HG02885 (cell line): ENCODE results near the gene HMGCL.
"Not testable (repeated sequence)": the region's sequence is repeated elsewhere in the genome, so short reads cannot be mapped to it uniquely, and the experiment has no call there.

ENCODE experiments used
- ATAC-seq: cut with Tn5 transposase; IDR thresholded peaks from one replicate; pipeline ENCODE4 v1.9.1; 2021; ENCODE audit warnings: mild to moderate bottlenecking; ENCODE audit not compliant: unreplicated experiment, poor library complexity

Gene HMGCL

GRCh38 chr1:23825076-23825761 is at the start of gene HMGCL:
Gene HMGCL, minus strand, starts transcription at chr1:23825429. Its CDS starts 14 bp downstream, at chr1:23825415.
- peak; percentile 87 for ATAC-seq

DNA sequence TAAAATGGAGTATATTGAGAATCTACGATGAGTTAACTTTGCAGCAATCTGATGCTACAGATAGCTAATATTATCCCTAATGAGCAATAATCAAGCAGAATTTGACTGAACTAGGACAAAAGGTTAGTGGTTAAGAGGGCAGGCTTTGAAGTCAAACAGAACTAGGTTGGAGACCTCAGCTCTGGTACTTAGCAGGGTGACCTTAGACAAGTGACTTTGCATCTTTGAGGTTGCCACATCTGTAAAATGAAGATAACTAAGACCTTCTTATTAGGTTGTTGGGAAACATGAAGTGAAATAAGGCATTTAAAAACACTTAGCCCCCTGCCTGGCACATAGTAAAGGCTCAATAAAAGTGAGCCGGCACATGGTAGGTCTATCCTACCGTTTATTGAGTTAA is 47.2 kb upstream of the HMGCL start:
- no peak for ATAC-seq

- ATAC-seq: no peak
These were observed 43.8 kb upstream of the HMGCL start for GRCh38 chr1:23869051-23869450.

DNA sequence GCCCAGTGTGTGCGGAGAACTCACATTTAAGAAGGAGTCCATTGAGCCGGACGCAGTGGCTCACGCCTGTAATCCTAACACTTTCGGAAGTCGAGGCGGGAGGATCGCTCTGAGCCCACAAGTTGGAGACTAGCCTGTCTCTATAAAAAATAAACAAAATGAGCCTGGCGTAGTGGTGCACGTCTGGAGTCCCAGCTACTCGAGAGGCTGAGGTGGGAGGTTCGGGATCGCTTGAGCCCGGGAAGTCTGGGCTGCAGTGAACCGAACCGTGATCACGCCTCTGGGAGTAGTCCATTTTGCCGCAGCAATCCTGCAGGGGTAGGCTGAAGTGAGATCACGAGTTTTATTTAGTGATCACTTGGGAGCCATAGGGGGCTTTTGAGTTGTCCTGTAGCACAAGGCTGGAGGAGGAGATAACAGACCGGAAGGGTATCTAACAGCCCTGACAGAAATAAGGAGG is 43.4 kb upstream of the HMGCL start:
- ATAC-seq: no peak

DNA sequence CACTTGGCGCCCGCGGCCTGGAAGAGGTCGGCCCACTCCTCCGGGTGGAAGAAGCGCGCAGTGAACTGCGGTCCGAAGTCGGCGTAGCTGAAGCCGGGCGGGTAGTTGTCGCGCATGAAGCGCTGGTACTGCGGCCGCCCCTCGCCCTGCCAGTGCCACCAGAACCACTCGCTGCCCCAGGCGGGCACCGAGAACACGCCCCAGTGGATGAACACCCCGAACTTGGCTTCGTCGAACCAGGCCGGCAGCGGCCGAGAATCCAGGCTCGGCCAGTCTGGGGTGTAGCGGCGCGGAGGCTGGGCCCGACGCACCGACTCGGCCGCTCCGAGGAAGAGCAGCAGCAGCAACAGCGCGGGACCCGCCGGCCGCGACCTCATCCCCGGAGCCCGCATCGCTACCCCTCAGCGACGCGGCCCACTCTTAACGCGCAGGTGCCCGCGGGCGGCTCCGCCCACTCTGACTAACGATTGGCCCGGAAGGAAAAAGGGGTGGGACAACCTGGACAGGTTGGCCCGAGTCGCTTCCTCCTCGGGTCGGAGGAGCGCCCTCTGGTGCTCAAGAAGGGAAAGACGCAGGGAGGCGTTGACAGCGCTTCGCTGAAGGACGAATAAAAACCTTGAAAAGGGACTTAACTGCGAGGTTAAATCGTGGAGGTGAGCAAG is 42.8 kb upstream of the HMGCL start, which contains the start of gene FUCA1:
FUCA1 (minus strand) TSS at position 396 of the 662 bp plus-strand sequence; CDS start at position 392, 4 bp downstream.
- ATAC-seq: peak; percentile 95

DNA sequence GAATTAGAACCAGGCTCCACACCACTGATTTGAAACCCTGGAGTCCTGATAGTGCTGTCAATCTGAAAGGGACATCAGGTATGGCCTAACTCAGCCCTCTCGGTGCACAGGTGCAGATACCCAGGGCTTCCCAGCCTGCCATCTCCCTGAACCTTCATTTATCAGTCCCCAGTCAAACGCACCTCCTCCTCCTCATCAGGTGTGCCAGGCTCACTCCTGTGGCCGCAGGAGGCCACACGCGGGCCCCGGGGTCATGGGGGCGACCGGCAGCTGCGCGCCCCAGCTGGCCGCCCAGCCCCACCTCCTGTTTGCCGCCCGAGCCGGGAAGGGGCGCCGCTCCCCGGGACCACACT is 42.3 kb upstream of the HMGCL start:
- ATAC-seq: peak; percentile 24

DNA sequence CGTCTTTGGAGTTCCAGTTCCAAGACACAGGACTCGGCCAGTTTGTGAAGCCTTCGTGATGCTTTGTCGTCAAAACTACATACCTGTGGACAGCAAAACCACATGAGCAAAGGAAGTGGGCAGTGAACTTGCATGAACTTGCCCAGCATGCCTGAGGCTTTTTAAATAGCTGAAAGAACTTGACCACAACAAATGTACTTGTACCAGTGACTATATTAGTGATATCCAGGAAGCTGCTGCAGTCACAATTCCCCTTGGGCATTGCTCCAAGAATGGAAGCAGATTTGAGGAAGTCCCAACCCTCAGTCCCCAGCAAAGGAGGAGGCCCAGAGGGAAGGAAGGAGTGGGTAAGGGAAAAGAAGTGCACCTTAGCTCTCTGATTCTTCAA is 40.3 kb upstream of the HMGCL start:
- no peak for ATAC-seq

GRCh38 chr1:23864801-23865542 is 39.7 kb upstream of the HMGCL start:
- ATAC-seq: no peak

DNA sequence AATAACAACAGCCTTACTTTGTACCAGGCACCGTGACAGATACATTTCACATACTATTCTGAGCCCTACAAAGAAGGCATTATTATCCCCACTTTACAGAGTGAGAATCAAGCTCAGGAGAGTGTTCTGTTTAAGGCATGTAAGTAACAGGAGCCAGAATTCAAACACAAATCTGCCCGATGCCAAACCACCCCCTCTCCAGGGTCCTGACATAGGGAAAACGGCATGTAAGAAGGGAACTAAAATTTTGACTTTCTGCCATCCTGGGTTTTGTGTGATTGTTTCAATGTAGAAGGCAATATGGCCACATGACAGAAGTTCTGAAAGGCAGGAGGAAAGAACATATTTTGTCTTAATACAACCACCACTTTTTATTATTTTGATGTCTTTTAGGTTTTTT is 37.4 kb upstream of the HMGCL start:
- no peak for ATAC-seq

- ATAC-seq: no peak
These were observed 29.3 kb upstream of the HMGCL start for GRCh38 chr1:23854568-23854967.

- ATAC-seq: not testable (repeated sequence)
These were observed 27.9 kb upstream of the HMGCL start for GRCh38 chr1:23853124-23853523.

DNA sequence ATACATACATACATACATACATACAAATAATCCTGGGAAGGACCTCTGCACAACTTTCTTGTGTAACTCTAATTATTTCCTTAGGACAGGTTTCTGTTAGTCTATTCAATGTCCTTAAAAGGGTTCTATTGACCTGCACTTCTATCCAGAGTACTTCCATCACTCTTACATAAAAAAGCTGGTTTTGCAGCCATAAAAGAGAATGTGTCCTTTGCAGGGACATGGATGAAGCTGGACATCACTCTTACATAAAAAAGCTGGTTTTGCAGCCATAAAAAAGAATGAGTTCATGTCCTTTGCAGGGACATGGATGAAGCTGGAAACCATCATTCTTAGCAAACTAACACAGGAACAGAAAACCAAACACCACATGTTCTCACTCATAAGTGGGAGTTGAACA is 26.2 kb upstream of the HMGCL start:
- ATAC-seq: not testable (repeated sequence)

DNA sequence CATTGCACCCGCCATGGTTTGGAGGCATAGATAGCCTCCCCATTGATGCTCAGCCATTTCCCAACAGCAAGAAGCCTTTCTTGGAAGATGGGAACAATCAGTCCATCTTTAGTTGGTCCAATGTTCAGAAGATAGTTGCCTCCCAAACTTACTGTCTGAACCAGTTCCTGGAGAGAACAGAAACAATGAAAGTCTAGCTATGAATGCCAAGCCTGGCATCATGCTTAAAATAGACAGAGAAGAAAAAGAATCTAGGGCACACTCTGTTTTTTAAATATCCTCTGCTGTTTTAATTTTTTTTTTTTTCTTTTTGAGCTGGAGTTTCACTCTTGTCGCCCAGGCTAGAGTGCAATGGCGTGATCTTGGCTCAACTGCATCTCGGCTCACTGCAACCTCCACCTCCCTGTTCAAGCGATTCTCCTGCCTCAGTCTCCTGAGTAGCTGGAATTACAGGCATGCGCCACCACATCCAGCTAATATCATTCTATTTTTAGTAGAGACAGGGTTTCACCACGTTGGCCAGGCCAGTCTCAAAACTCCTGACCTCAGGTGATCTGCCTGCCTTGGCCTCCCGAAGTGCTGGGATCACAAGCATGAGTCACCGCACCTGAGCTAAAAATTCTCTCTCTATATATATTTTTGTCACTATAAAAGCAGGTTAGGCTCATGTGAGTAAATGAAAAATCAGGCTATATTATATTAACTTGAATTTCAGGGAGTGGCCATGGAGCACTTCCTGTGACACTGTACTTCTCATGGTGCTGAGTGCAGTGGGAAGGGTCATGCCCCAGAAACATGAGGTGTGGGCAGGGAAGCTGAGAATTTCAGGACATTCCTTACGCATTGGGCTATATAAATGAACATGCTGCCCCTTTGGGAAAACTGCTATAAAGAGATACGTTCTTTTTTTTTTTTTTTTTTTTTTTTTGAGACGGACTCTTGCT is 23.7 kb upstream of the HMGCL start:
- ATAC-seq: no peak

- not testable (repeated sequence) for ATAC-seq
These were observed 22.4 kb upstream of the HMGCL start for GRCh38 chr1:23847482-23848095.

- no peak for ATAC-seq
These were observed 19.9 kb upstream of the HMGCL start for GRCh38 chr1:23845163-23845562.

GRCh38 chr1:23843644-23844043 is 18.4 kb upstream of the HMGCL start:
- ATAC-seq: no peak

DNA sequence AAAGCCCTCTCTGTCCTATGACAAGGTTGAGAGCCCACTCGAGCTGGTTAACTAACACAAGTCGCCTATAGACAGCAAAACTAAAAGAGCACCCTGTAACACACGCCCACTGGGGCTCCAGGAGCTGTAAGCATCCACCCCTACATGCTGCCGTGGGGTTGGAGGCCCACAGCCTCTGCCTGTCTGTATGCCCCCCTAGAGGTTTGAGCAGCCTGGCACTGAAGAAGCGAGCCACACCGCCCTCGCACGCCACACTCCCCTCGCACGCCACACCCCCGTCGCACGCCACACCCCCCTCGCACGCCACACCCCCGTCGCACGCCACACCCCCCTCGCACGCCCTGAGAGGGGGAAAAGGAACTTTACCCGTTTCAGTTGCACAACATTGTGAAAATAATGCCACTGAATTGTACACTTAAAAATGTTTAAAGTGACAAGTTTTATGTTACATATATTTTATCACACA is 13.2 kb upstream of the HMGCL start:
- peak; percentile 39 for ATAC-seq

DNA sequence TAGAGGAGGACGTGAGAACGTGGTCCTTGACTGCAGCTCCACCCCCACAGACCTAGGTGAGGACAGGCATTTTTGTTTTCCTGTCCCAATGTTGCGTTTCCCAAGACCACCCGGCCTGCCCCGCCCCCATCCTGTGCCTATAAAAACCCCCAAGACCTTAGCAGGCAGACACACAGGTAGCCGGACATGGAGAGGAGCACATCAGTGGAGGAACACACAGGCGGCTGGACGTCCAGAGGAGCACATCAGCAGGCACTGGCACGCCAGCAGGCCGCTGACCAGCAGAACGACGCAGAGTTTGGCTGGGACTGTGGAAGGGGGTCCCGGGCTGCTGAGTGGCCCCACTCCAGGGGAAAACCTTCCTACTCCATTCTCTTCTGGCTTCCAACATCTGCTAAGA is 12.7 kb upstream of the HMGCL start:
- ATAC-seq: no peak

DNA sequence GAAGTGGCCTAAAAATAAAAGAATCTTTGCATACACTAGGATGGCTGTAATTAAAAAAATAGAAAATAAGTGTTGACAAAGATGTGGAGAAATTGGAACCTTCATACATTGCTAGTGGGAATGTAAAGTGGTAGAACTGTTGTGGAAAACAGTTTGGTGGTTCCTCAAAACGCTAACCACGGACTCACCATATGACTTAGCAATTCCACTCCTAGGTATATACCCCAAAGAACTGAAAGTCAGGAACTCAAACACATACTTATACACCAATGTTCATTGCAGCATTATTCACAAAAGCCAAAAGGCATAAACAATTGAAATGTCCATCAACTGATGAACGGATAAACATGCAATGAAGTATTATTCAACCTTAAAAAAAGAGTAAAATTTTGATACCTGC is 10.8 kb upstream of the HMGCL start:
- ATAC-seq: no peak

- ATAC-seq: not testable (repeated sequence)
These were observed 8.9 kb upstream of the HMGCL start for GRCh38 chr1:23834156-23834555.
